IgD-negative memory B cell (primary cell): ENCODE data around the gene GATAD2A. TPM values are rescaled to one million over a fixed set of nuclear protein-coding genes. Genes with fewer than 3 reads are reported as not detected.

Experiments
- H3K27ac Mint-ChIP-seq, 3 donors: one replicate each; pipeline ENCODE4 v1.8.0; 2020 to 2022; ENCODE audit warnings: mild to moderate bottlenecking in 3 of 3, mixed read lengths in 3 of 3, moderate library complexity in 1 of 3
- H3K27me3 Mint-ChIP-seq: one replicate; pipeline ENCODE4 v1.8.0; 2021; ENCODE audit warnings: mixed read lengths
- H3K36me3 Mint-ChIP-seq: one replicate; pipeline ENCODE4 v1.8.0; 2020; ENCODE audit warnings: mild to moderate bottlenecking, mixed read lengths
- H3K4me1 Mint-ChIP-seq, 3 donors: one replicate each; pipeline ENCODE4 v1.8.0; 2020 to 2022; ENCODE audit warnings: mixed read lengths in 3 of 3, mild to moderate bottlenecking in 1 of 3
- H3K4me3 Mint-ChIP-seq, 4 donors: one replicate each; pipeline ENCODE4 v1.8.0; 2020 to 2022; ENCODE audit warnings: mild to moderate bottlenecking in 4 of 4, mixed read lengths in 4 of 4, moderate library complexity in 3 of 4
- H3K9me3 Mint-ChIP-seq, 3 donors: one replicate each; pipeline ENCODE4 v1.8.0; 2020 to 2021; ENCODE audit warnings: mixed read lengths in 3 of 3, mild to moderate bottlenecking in 1 of 3
- polyA plus RNA-seq: library from polyadenylated mRNA; unstranded; fragments of 300-500 nt; fragmentation: Illumina TruSeq; gene quantifications from one replicate; pipeline ENCODE4 v1.2.3, GENCODE V29; 2021

The GATAD2A gene
- polyA plus RNA-seq, 1 donor from 2014 or later = 16.6 TPM

DNA sequence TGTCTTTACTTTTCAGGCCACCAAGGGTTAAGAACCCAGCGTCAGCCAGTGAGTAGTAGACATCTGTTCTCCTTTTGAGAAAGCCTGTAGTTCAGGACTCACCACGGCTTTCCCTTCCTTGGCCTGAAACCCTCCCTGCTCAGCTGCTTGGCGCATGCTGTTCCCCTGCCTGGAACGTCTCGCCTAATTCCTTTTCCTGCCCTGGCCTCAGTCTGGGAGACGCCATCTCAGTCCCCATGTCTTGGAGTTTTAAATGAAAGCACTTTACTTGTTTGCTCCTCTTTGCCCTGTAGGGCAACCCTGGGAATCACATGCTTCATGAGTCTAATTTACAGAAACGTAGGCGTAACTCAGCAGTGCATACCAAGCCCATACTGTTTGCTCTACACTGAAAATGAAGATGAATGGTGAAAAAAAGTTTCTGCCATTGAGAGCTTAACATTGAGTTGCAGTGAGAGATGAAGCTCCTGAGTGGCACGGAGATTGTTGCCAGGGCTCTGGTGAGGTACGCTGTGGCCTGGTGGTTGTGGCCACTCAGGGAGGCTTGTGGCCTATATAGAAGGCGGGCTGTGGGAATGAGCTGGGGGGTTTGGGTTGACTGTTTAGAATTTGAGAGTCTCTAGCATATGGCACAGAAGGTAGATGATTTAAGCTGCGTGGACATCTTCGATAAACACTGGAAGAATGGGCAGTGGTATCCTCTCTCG, 52.8 kb downstream of the GATAD2A start:
- H3K27me3 Mint-ChIP-seq = no peaks in the 10 kb centered on the region

DNA sequence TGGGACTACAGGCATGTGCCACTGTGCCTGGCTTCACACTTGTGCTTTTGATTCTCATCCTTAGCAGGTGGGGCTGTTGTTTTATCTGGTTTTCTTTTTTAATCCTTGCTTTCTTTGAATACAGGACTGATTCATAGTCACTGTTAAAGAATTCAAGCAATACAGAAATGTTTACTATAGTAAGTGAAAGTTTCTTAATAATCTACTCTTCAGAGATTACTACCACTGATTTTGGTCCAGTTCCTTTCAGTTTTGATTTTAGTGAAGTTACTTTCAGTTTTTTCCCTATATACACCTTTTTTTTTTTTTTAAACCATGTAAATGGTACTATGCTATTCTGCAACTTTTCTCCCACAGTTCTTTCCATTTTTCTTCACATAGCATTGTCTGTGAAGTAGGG, 53.6 kb downstream of the GATAD2A start:
- Mint-ChIP-seq H3K36me3 (peaks cover 1% of the 10 kb centered on the region), H3K27me3 (no peaks in the 10 kb centered on the region), H3K4me1 (peaks cover 40 to 49% (median 47%) of the 10 kb centered on the region in 3 donors), H3K4me3 (peak overlapping the region; percentile 69 to 91 (median 71)), H3K27ac (peak overlapping the region; percentile 82 to 97 (median 97)), H3K9me3 (no peaks in the 10 kb centered on the region)

More for the DNA sequence above, 52.8 kb downstream of the GATAD2A start:
- peaks cover 1% of the 10 kb centered on the region for H3K36me3 Mint-ChIP-seq
- peak overlapping the region; percentile 82 to 97 (median 92) for H3K27ac Mint-ChIP-seq
- peak overlapping the region in 3 of 4 donors; percentile 48 to 91 (median 71) for H3K4me3 Mint-ChIP-seq
- H3K9me3 Mint-ChIP-seq = no peaks in the 10 kb centered on the region
- H3K4me1 Mint-ChIP-seq = peaks cover 40 to 50% (median 45%) of the 10 kb centered on the region in 3 donors

DNA sequence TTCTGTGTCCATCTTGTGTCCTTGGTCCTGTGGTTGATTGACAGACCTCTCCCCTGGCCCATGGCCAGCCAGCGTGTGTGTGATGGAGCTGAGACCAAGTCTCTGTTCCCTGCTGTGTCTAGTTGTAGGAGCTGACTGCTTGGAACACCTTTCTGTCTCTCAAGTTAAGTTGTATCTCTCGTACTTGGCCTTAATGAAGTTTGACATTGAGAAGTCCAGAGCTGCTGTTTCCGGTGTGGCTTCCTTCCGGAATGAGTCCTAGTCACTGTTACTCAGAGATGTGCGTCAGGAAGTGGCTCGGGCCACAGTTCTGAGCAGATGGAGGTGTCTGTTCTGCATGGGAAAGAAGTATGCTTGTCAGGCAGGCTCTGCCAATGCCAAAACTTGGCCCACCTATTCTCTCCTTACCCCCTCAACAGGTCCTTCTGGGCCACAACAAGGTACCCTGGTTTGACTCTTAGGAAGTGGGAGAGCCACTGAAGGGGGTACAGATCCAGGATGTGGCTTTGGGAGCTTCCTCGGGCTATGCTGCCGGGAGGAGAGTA, 54.3 kb downstream of the GATAD2A start:
- peak overlapping the region; percentile 82 to 97 (median 97) for H3K27ac Mint-ChIP-seq
- H3K36me3 Mint-ChIP-seq = peaks cover 1% of the 10 kb centered on the region
- H3K4me1 Mint-ChIP-seq = peaks cover 40 to 51% (median 47%) of the 10 kb centered on the region in 3 donors
- H3K9me3 Mint-ChIP-seq = no peaks in the 10 kb centered on the region
- no peaks in the 10 kb centered on the region for H3K27me3 Mint-ChIP-seq
- peak overlapping the region; percentile 69 to 91 (median 79) for H3K4me3 Mint-ChIP-seq

DNA sequence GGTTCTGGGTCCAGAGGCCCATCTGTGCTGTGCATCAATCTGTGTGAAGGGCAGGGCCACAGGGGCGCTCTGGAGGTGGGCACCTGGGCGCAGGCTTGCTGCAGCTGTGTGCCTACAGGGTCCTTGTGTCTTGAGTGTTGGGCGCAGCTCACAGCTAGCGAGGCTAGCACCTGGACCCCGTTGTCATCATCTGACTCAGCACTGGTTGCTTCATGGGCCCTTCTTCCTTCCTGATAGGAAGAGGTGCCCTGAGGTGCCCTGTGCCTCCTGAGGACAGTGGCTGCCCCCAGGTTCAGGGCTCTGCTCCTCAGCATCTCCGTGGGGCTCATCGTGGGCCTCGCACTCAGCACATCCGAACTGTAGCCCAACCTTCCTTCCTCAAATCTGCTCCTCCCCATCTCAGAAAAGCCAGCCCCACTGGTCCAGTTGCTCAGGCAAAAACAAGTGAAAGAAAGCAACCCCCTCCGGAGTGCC, 54.8 kb downstream of the GATAD2A start:
- Mint-ChIP-seq H3K27me3 (no peaks in the 10 kb centered on the region), H3K9me3 (no peaks in the 10 kb centered on the region), H3K36me3 (peaks cover 3% of the 10 kb centered on the region), H3K27ac (peak overlapping the region; percentile 82 to 97 (median 97)), H3K4me1 (peaks cover 40 to 54% (median 50%) of the 10 kb centered on the region in 3 donors), H3K4me3 (peak overlapping the region; percentile 72 to 91 (median 83))

DNA sequence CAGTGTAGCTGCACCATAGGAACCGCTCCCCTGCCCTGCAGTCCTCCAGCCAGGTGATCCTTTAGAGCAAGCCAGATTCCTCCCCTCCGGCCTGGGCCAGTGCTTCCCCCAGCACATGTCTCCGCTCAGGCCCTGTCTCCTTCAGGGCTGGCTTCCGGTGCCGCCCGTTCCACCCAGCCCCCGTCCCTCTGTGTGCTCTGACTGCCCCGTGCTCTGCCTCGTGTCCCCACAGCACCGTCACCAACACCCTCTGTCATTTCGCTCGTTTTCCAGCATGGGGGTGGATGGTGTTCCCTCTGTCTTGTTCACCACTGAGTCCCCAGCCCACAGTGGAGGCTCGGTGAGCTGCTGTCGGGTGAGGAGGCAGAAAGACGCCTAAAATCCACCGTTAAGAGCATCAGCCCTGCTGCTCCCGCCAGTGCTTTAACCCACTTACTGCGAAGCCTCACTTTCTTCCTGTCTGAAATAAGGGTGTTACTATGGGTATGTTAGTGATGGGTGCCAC, 55.3 kb downstream of the GATAD2A start:
- Mint-ChIP-seq H3K36me3 (peaks cover 5% of the 10 kb centered on the region), H3K4me3 (peak overlapping the region; percentile 72 to 91 (median 83)), H3K27ac (peak overlapping the region; percentile 82 to 97 (median 97)), H3K4me1 (peaks cover 40 to 55% (median 51%) of the 10 kb centered on the region in 3 donors), H3K27me3 (no peaks in the 10 kb centered on the region), H3K9me3 (peaks cover 0 to under 1% (median 0%) of the 10 kb centered on the region in 3 donors)

DNA sequence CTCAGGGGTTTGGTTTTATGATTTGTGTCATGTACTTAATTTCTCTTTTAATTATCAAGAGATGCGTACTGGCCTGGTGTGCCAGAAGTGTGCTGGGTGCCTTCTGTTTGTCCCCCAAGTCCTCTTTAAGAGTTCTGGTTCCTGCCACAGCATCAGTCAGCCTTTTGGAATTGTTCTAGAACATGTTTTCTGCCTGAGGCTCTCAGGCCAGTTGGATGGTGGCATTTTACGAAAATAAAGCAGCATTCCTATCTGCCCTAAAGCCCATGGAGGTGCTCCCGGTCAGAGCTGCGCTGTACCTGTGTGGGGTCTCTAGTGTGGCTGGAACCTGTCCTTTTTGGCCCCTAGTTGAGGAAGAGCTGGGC, 55.8 kb downstream of the GATAD2A start:
- H3K4me3 Mint-ChIP-seq = peak overlapping the region in 3 of 4 donors; percentile 72 to 91 (median 86)
- H3K9me3 Mint-ChIP-seq = peaks cover 0 to 1% (median 0%) of the 10 kb centered on the region in 3 donors
- H3K27me3 Mint-ChIP-seq = no peaks in the 10 kb centered on the region
- H3K4me1 Mint-ChIP-seq = peaks cover 40 to 57% (median 51%) of the 10 kb centered on the region in 3 donors
- H3K36me3 Mint-ChIP-seq = peaks cover 9% of the 10 kb centered on the region
- peak overlapping the region; percentile 82 to 97 (median 97) for H3K27ac Mint-ChIP-seq

DNA sequence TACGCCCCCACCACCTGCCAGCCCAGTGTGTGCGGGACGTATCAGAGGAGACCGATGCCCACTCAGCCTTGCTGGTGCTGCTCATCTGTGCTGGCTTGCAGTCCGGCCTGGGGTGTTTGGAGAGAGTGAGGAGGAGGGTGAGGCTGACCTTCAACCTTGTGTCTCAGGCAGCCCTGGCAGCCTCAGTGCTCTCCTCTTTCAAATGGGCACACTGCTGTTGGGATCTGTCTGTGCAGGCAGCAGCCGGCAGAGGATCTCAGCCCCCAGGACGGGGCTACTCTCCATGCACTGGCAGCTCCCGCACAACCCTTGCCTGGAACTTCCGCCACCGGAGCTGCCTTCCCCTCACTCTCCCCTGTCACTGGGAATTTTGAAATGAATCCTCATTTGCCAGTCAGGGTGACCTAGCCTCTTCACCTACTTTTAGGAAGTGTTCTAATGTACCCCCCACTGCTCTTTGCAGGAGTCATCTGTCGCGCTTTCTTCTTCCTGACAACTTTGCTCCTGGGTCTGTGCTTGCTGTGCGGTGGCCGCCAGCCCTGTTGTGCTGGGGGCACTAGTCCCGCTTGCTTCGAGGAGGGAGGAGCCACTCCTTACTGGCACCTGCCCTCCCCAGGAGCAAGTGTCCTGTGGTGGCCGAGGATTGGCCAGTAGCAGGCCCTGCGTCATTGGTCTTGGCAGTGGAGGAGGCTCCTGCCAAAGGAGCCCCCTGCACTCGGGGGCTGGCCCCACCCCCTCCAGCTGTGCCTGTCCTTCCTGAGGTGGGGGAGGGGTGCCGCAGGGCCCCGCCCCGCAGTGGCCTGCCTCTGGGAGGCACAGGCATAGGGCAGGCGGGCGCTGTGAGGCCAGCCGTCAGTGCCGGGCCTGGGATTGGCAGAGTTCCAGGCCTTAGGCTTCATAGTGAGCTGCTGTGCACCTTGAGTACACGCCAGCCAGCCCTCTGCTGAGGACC, 56.5 kb downstream of the GATAD2A start:
- Mint-ChIP-seq H3K4me1 (peaks cover 40 to 55% (median 49%) of the 10 kb centered on the region in 3 donors), H3K9me3 (peaks cover 0 to 1% (median 0%) of the 10 kb centered on the region in 3 donors), H3K27ac (peak overlapping the region; percentile 82 to 97 (median 97)), H3K27me3 (no peaks in the 10 kb centered on the region), H3K36me3 (peaks cover 13% of the 10 kb centered on the region), H3K4me3 (peak overlapping the region in 3 of 4 donors; percentile 72 to 87 (median 73))

DNA sequence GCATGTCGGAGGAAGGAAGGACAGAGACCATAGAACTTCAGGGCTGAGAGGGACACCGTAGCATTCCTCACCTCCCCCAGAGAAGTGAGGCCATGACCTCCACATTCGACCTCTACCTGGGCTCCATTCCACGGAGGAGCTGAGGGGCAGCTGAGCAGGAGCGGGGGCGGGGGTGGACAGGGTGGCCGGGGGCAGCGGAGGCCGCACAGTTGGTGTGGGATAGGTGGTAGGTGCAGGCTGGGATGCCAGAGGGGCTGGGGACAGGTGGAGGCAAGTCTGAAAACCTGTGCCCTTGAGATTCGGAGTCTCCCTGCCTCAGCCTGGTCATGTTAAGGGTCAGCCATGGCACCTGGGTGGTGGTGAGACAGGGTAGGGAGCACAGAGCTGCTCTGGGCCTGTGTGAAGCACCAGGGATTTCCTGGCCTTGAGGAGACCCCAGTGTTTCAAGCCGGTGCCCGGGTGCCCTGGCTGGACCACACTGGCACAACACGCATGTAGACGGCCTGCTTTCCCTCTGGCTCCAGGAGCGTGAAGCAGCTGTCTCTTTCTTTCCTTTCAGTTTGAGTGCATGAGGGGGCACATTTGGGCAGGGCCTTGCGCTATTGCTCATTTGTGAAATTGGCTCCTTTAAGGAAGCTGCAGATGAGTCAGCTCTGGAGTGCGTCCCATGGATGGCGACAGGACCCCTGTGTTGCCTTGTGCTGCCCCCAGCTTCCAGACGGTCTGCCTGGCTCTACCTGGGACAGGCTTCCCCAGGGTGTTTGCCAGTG, 58.1 kb downstream of the GATAD2A start:
- Mint-ChIP-seq H3K9me3 (peaks cover 1 to 10% (median 5%) of the 10 kb centered on the region in 3 donors), H3K4me1 (peaks cover 33 to 48% (median 38%) of the 10 kb centered on the region in 3 donors), H3K27ac (peak overlapping the region; percentile 22 to 59 (median 53)), H3K4me3 (no peak overlapping the region), H3K27me3 (no peaks in the 10 kb centered on the region), H3K36me3 (peaks cover 21% of the 10 kb centered on the region)

DNA sequence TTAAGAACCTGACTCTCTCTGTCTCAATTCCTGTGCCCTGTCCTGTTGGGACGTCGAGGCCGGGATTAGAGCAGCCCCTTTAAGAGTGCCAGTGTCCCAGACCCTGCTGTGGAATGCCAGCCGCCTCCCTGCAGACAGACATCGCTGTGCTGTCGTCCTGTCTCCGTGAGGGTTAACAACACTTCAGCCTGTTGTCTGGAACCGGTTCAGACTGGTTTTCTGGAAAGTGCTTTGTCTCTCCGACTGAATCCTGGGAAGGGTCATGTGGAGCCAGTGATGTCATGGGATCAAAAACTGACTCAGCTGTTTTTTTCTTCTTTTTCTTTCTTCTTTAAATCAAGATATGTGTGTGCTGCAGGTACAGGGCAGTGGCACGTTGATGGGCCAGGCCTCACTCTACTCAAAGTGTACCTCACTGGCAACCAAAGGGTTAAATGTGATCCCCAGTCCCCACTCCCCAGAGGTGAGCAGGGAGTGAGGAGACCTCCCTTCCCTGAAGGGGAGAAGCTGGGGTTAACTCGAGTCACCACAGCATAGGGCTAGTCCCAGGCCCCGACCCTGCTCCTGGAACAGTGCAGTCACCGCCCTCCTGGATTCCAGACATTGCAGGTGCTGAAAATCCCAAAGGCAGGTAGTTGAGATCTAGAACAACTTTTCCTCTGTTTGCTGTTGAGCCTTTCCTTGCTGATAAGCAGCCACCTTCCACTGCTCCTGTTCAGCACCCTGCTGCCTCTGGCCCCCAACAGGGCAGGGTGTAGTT, 59.0 kb downstream of the GATAD2A start:
- Mint-ChIP-seq H3K9me3 (peaks cover 1 to 10% (median 8%) of the 10 kb centered on the region in 3 donors), H3K4me3 (peak overlapping the region in 2 of 4 donors; percentile 39 to 65), H3K27ac (peak overlapping the region in 2 of 3 donors; percentile 18 to 55), H3K36me3 (peaks cover 22% of the 10 kb centered on the region), H3K27me3 (no peaks in the 10 kb centered on the region), H3K4me1 (peaks cover 23 to 39% (median 32%) of the 10 kb centered on the region in 3 donors)

DNA sequence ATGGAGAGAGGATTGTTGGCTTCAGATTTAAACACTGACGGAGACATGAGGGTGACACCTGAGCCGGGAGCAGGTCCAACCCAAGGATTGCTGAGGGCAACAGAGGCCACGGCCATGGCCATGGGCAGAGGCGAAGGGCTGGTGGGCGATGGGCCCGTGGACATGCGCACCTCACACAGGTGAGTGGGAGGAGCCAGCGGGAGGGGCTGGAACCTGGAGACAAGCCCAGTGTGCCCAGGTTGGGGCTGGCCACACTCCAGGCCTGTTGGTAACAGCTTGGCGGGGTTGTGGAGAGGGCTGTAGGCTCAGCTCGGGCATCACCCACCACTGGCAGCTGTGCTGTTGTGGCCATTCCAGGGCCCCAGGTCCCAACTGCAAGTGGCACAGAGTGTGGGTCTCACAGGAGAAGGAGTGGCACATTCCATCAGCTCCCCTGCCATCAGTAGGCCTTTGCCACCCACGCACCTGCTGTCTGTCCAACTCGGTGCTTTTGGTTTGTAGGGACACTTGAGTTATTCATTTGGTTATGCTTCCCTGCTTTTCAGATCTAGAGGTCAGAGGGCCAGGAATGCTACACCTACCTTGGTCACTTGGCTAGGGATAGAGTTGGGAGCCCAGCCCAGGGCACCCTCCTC, 60.1 kb downstream of the GATAD2A start:
- Mint-ChIP-seq H3K27ac (peak overlapping the region in 2 of 3 donors; percentile 18 to 84), H3K4me3 (peak overlapping the region in 1 of 4 donors; percentile 73), H3K36me3 (peaks cover 23% of the 10 kb centered on the region), H3K4me1 (peaks cover 19 to 34% (median 29%) of the 10 kb centered on the region in 3 donors), H3K27me3 (no peaks in the 10 kb centered on the region), H3K9me3 (peaks cover 1 to 10% (median 8%) of the 10 kb centered on the region in 3 donors)

DNA sequence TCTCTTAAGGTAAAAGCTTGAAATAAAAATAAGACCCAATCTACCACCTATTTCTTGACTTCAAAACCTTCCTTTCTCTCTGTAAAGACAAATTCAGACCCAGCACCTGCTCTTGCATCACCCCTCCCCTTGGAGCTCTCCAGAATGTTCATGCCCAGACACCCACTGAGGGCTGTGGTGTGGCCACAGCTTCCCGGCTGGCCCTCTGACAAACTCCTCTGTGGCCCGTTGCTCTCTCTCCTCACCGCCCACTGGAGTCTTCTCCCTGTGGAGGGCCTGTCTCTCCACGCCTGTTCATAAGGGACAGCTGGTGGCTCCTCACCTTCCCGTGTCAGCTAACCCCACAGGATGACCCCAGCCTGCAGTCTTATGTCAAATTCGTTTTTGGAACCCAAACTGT, 60.7 kb downstream of the GATAD2A start:
- peak overlapping the region in 1 of 3 donors; percentile 84 for H3K27ac Mint-ChIP-seq
- H3K4me1 Mint-ChIP-seq = peaks cover 19 to 34% (median 29%) of the 10 kb centered on the region in 3 donors

DNA sequence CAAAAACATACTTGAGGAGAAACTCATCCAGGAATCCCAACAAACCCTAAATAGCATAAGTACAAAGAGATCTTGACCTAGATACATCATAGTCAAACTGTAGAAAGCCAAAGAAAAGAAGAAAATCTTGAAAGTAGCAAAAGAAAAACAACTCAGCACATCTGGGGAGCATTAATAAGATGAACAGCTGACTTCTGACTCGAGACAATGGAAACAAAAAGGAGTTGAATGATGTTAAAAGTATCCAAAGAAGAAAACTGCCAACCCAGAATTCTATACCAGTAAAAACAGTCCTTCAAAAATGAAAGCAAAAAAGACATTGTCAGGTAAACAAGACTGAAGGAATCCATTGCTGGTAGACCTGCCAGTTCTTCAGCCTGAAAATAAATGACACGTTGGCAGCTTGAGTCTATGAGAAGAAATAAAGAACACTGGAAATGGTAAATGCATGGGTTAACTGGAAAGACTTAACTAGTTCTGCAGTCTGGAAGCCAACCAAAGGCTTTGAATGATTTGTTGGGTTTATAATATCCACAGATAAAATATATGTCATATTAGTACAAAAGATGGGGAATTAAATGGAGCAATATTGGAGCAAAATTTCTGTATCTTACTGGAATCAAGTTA, 63.1 kb downstream of the GATAD2A start:
- H3K27me3 Mint-ChIP-seq = no peaks in the 10 kb centered on the region
- H3K9me3 Mint-ChIP-seq = peaks cover 1 to 10% (median 8%) of the 10 kb centered on the region in 3 donors
- peaks cover 21 to 41% (median 32%) of the 10 kb centered on the region in 3 donors for H3K4me1 Mint-ChIP-seq
- peaks cover 28% of the 10 kb centered on the region for H3K36me3 Mint-ChIP-seq
- peak overlapping the region in 1 of 3 donors; percentile 51 for H3K27ac Mint-ChIP-seq
- peak overlapping the region in 1 of 4 donors; percentile 17 for H3K4me3 Mint-ChIP-seq

More for the DNA sequence above, 60.7 kb downstream of the GATAD2A start:
- Mint-ChIP-seq H3K27me3 (no peaks in the 10 kb centered on the region), H3K4me3 (peak overlapping the region in 1 of 4 donors; percentile 13), H3K9me3 (peaks cover 1 to 10% (median 8%) of the 10 kb centered on the region in 3 donors), H3K36me3 (peaks cover 24% of the 10 kb centered on the region)
